Stimulated activated CD4-positive, alpha-beta T cell treated with anti-CD3 and anti-CD28 coated beads, Interleukin-15, amount 100 ng/mL, for 24 hours (primary cell): ENCODE results near the gene CFAP100.

Experiments
- DNase-seq: peaks from one replicate; pipeline ENCODE4 v3.0.0-alpha.2; 2020

The CFAP100 gene

GRCh38 chr3:126377211-126377610, 17.5 kb upstream of the CFAP100 start:
- no peak for DNase-seq

- DNase-seq, result no peak
These were observed 16.4 kb upstream of the CFAP100 start for GRCh38 chr3:126378341-126378751.

GRCh38 chr3:126380011-126380768, 14.5 kb upstream of the CFAP100 start:
- DNase-seq, result no peak

GRCh38 chr3:126381966-126382365, 12.7 kb upstream of the CFAP100 start:
- no peak for DNase-seq

GRCh38 chr3:126389112-126389793, 5.5 kb upstream of the CFAP100 start:
- DNase-seq, result peak; percentile 62

GRCh38 chr3:126389794-126390146, 4.9 kb upstream of the CFAP100 start:
- no peak for DNase-seq

GRCh38 chr3:126390201-126390600, 4.5 kb upstream of the CFAP100 start:
- DNase-seq, result no peak

- no peak for DNase-seq
These were observed 4.0 kb upstream of the CFAP100 start for GRCh38 chr3:126390751-126391150.

GRCh38 chr3:126391631-126392030, 3.1 kb upstream of the CFAP100 start:
- no peak for DNase-seq

GRCh38 chr3:126392246-126392645, 2.5 kb upstream of the CFAP100 start:
- no peak for DNase-seq

GRCh38 chr3:126393563-126393962, 1.1 kb upstream of the CFAP100 start:
- DNase-seq, result no peak

- no peak for DNase-seq
These were observed 240 bp downstream of the CFAP100 start for GRCh38 chr3:126394977-126395321.

- DNase-seq, result no peak
These were observed 1.3 kb downstream of the CFAP100 start for GRCh38 chr3:126395846-126396513.

GRCh38 chr3:126396536-126396935, 1.8 kb downstream of the CFAP100 start:
- DNase-seq, result no peak

GRCh38 chr3:126397610-126398422, 3.1 kb downstream of the CFAP100 start:
- DNase-seq, result no peak

GRCh38 chr3:126398423-126399350, 4.0 kb downstream of the CFAP100 start:
- DNase-seq, result no peak

- DNase-seq, result no peak
These were observed 4.6 kb downstream of the CFAP100 start for GRCh38 chr3:126399351-126399735.

- no peak for DNase-seq
These were observed 5.0 kb downstream of the CFAP100 start for GRCh38 chr3:126399756-126400155.

GRCh38 chr3:126401611-126402160, 7.0 kb downstream of the CFAP100 start:
- DNase-seq, result no peak

- DNase-seq, result no peak
These were observed 7.5 kb downstream of the CFAP100 start for GRCh38 chr3:126402178-126402577.

- DNase-seq, result no peak
These were observed 8.1 kb downstream of the CFAP100 start for GRCh38 chr3:126402666-126403302.
